Lower leg skin (tissue), 4 donors: ENCODE results near the gene TNFAIP8. TPM values are rescaled to one million over a fixed set of nuclear protein-coding genes. Genes with fewer than 3 reads are reported as not detected.

Experiments used
- DNase-seq, 2 donors: peaks; one replicate each; pipeline ENCODE4 v3.0.0-alpha.2; 2019; ENCODE audit warnings: low spot score in 2 of 2
- H3K4me3 ChIP-seq: fragments of 200-600 bp; sonication (generic); 2 replicates; pipeline ENCODE4 v1.5.1; 2017; ENCODE audit warnings: mild to moderate bottlenecking, low read depth; ENCODE audit not compliant: poor library complexity, severe bottlenecking
- CTCF ChIP-seq, 3 donors: fragments of 450-650 bp; IDR thresholded peaks; one replicate each; pipeline ENCODE4 v1.5.1; 2016; ENCODE audit warnings: antibody characterized with exemption in 3 of 3, mild to moderate bottlenecking in 3 of 3, moderate library complexity in 2 of 3
- POLR2A ChIP-seq, 2 donors: fragments of 450-650 bp; IDR thresholded peaks; one replicate each; pipeline ENCODE4 v1.6.1; 2016 to 2017; ENCODE audit warnings: antibody characterized with exemption in 2 of 2, mild to moderate bottlenecking in 1 of 2, moderate library complexity in 1 of 2
- WGBS, 2 donors: methylation state at CpG; one replicate each; pipeline ENCODE4 v1.1.5; 2018; 5-methylcytosine and 5-hydroxymethylcytosine counted together
- intact Hi-C: fragments of 100-400 bp; cut with DNase I; formaldehyde crosslinking; loops from one replicate; pipeline ENCODE4 v1.15.0; 2023; ENCODE audit warnings: low total_unique reads
- total RNA-seq, 4 donors: library from RNA; depleted of rRNA; stranded (reverse); fragments of >200 nt; gene quantifications; one replicate each; pipeline ENCODE4 v1.1.0, GENCODE V29; 2016

The TNFAIP8 gene
- total RNA-seq, 4 donors from 2014 or later: 52.0 to 61.2 (median 54.7) TPM

GRCh38 chr5:119361594-119362125 is 5.8 kb downstream of the TNFAIP8 start:
- DNase-seq: no peak
- TF ChIP-seq CTCF (IDR thresholded peaks at IDR 0.05) (no peak), POLR2A (IDR thresholded peaks at IDR 0.05) (no peak)
- 83 to 90% methylated on average over 2 of the region's 2 CpGs for WGBS, 2 donors
- intact Hi-C loops: no loop called here
- H3K4me3 ChIP-seq: no peak overlapping the region

DNA sequence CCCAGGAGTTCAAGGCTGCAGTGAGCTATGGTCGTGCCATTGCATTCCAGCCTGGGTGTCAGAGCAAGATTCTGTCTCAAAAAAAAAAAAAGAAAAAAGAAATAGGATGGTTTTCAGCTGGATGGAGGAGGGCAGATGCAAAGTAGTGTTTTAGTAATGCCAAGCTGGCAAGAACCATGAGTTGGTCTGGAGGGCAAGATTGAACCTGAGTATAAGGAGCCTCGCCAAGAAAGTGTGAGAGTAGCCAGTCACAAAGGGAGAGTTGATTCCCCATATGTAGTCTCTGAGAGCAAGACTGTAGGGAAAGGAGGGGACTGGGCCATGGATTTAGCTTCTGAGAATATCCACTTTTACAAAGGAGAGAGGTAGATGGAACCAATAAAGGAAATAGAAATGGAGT is 6.9 kb downstream of the TNFAIP8 start:
- TF ChIP-seq CTCF (IDR thresholded peaks at IDR 0.05) (no peak), POLR2A (IDR thresholded peaks at IDR 0.05) (no peak)
- intact Hi-C loops: no loop called here
- no peak overlapping the region for H3K4me3 ChIP-seq
- DNase-seq: no peak
- 86 to 98% methylated on average over 2 of the region's 2 CpGs for WGBS, 2 donors

- TF ChIP-seq POLR2A (IDR thresholded peaks at IDR 0.05) (no peak), CTCF (IDR thresholded peaks at IDR 0.05) (no peak)
- intact Hi-C loops: no loop called here
- WGBS, 2 donors: 70 to 76% methylated on average over 2 of the region's 2 CpGs
- DNase-seq: no peak
- no peak overlapping the region for H3K4me3 ChIP-seq
Observed at GRCh38 chr5:119363271-119363670, 7.5 kb downstream of the TNFAIP8 start.

GRCh38 chr5:119363936-119364335 is 8.1 kb downstream of the TNFAIP8 start:
- WGBS, 2 donors: 64 to 80% methylated on average over 2 of the region's 2 CpGs
- H3K4me3 ChIP-seq: no peak overlapping the region
- intact Hi-C loops: no loop called here
- DNase-seq: no peak
- TF ChIP-seq POLR2A (IDR thresholded peaks at IDR 0.05): no peak
- TF ChIP-seq CTCF (IDR thresholded peaks at IDR 0.05): no peak

GRCh38 chr5:119365847-119366539 is 10.2 kb downstream of the TNFAIP8 start:
- 22 to 24% methylated on average over 3 of the region's 3 CpGs for WGBS, 2 donors
- intact Hi-C loops: no loop called here
- H3K4me3 ChIP-seq: no peak overlapping the region

More at GRCh38 chr5:119365847-119366539, 10.2 kb downstream of the TNFAIP8 start:
- DNase-seq: no peak
- TF ChIP-seq POLR2A (IDR thresholded peaks at IDR 0.05) (no peak), CTCF (IDR thresholded peaks at IDR 0.05) (no peak)
